ENCODE data around the gene VWA3B.
"Not testable (repeated sequence)": the region's sequence is repeated elsewhere in the genome, so short reads cannot be mapped to it uniquely, and the experiment has no call there.

VWA3B gene

GRCh38 chr2:98086491-98087446 lies at the start of gene VWA3B:
Gene VWA3B (plus strand): TSS chr2:98087167. CDS start chr2:98093093, 5,926 bp downstream.
- 0 out of 2 replicates have a peak, but pooled peaks cover 2% of the 10 kb centered on the region for H3K4me1 ChIP-seq (ENCODE audit: insufficient read depth, low read length)
- H3K36me3 ChIP-seq (ENCODE audit: insufficient read depth, low read depth, low read length) = no peaks in the 10 kb centered on the region
- no peak within 1 kb of the TSS for H3K27ac ChIP-seq (ENCODE audit: low read length)
- no peak within 1 kb of the TSS for H3K9ac ChIP-seq (ENCODE audit: low read depth, low read length)
- H3K27me3 ChIP-seq (ENCODE audit: insufficient read depth, low read length) = peaks cover 51% of the 10 kb centered on the region
- H3K4me3 ChIP-seq (ENCODE audit: low read length) = peak within 1 kb of the TSS; percentile 83
- H3K9me3 ChIP-seq (ENCODE audit: insufficient read depth, low read depth, low read length) = no peaks in the 10 kb centered on the region

- no peaks in the 10 kb centered on the region for H3K27me3 ChIP-seq (ENCODE audit: insufficient read depth, low read length)
- H3K9me3 ChIP-seq (ENCODE audit: insufficient read depth, low read depth, low read length) = no peaks in the 10 kb centered on the region
- peaks cover 3% of the 10 kb centered on the region; the same call in 1 of the 2 replicates for H3K4me1 ChIP-seq (ENCODE audit: insufficient read depth, low read length)
- H3K27ac ChIP-seq (ENCODE audit: low read length) = no peak overlapping the region
- H3K4me3 ChIP-seq (ENCODE audit: low read length) = no peak overlapping the region
- H3K9ac ChIP-seq (ENCODE audit: low read depth, low read length) = no peak overlapping the region
- no peaks in the 10 kb centered on the region for H3K36me3 ChIP-seq (ENCODE audit: insufficient read depth, low read depth, low read length)
These were observed 49.8 kb upstream of the VWA3B start for GRCh38 chr2:98037206-98037605.

GRCh38 chr2:98037666-98038336 lies 49.2 kb upstream of the VWA3B start:
- H3K27ac ChIP-seq (ENCODE audit: low read length) = no peak overlapping the region
- no peak overlapping the region for H3K4me3 ChIP-seq (ENCODE audit: low read length)
- H3K36me3 ChIP-seq (ENCODE audit: insufficient read depth, low read depth, low read length) = no peaks in the 10 kb centered on the region
- H3K9ac ChIP-seq (ENCODE audit: low read depth, low read length) = no peak overlapping the region
- H3K27me3 ChIP-seq (ENCODE audit: insufficient read depth, low read length) = no peaks in the 10 kb centered on the region
- H3K9me3 ChIP-seq (ENCODE audit: insufficient read depth, low read depth, low read length) = no peaks in the 10 kb centered on the region
- peaks cover 3% of the 10 kb centered on the region; the same call in 1 of the 2 replicates for H3K4me1 ChIP-seq (ENCODE audit: insufficient read depth, low read length)

- H3K9ac ChIP-seq (ENCODE audit: low read depth, low read length) = no peak overlapping the region
- no peak overlapping the region for H3K27ac ChIP-seq (ENCODE audit: low read length)
- H3K36me3 ChIP-seq (ENCODE audit: insufficient read depth, low read depth, low read length) = no peaks in the 10 kb centered on the region
- peaks cover 4% of the 10 kb centered on the region; the same call in 1 of the 2 replicates for H3K9me3 ChIP-seq (ENCODE audit: insufficient read depth, low read depth, low read length)
- H3K4me3 ChIP-seq (ENCODE audit: low read length) = no peak overlapping the region
- peaks cover 3% of the 10 kb centered on the region; the same call in 1 of the 2 replicates for H3K4me1 ChIP-seq (ENCODE audit: insufficient read depth, low read length)
- no peaks in the 10 kb centered on the region for H3K27me3 ChIP-seq (ENCODE audit: insufficient read depth, low read length)
These were observed 47.7 kb upstream of the VWA3B start for GRCh38 chr2:98039085-98039756.

GRCh38 chr2:98040331-98040939 lies 46.5 kb upstream of the VWA3B start:
- Histone ChIP-seq H3K9me3 (ENCODE audit: insufficient read depth, low read depth, low read length) (peaks cover 4% of the 10 kb centered on the region; the same call in 1 of the 2 replicates), H3K36me3 (ENCODE audit: insufficient read depth, low read depth, low read length) (no peaks in the 10 kb centered on the region), H3K4me1 (ENCODE audit: insufficient read depth, low read length) (peaks cover 3% of the 10 kb centered on the region; the same call in 1 of the 2 replicates), H3K4me3 (ENCODE audit: low read length) (no peak overlapping the region), H3K27ac (ENCODE audit: low read length) (no peak overlapping the region), H3K27me3 (ENCODE audit: insufficient read depth, low read length) (no peaks in the 10 kb centered on the region), H3K9ac (ENCODE audit: low read depth, low read length) (no peak overlapping the region)

- no peak overlapping the region for H3K27ac ChIP-seq (ENCODE audit: low read length)
- no peaks in the 10 kb centered on the region for H3K36me3 ChIP-seq (ENCODE audit: insufficient read depth, low read depth, low read length)
- H3K4me3 ChIP-seq (ENCODE audit: low read length) = no peak overlapping the region
- no peaks in the 10 kb centered on the region for H3K27me3 ChIP-seq (ENCODE audit: insufficient read depth, low read length)
- H3K9me3 ChIP-seq (ENCODE audit: insufficient read depth, low read depth, low read length) = peaks cover 7% of the 10 kb centered on the region; the same call in 1 of the 2 replicates
- 0 out of 2 replicates have a peak, but pooled peaks cover 1% of the 10 kb centered on the region for H3K4me1 ChIP-seq (ENCODE audit: insufficient read depth, low read length)
- H3K9ac ChIP-seq (ENCODE audit: low read depth, low read length) = no peak overlapping the region
These were observed 43.9 kb upstream of the VWA3B start for GRCh38 chr2:98043101-98043500.

GRCh38 chr2:98044730-98045129 lies 42.2 kb upstream of the VWA3B start:
- H3K9me3 ChIP-seq (ENCODE audit: insufficient read depth, low read depth, low read length); H3K27me3 ChIP-seq (ENCODE audit: insufficient read depth, low read length); H3K27ac ChIP-seq (ENCODE audit: low read length); H3K9ac ChIP-seq (ENCODE audit: low read depth, low read length); H3K4me3 ChIP-seq (ENCODE audit: low read length); H3K4me1 ChIP-seq (ENCODE audit: insufficient read depth, low read length); H3K36me3 ChIP-seq (ENCODE audit: insufficient read depth, low read depth, low read length): not testable (repeated sequence)

GRCh38 chr2:98050070-98050469 lies 36.9 kb upstream of the VWA3B start:
- no peak overlapping the region for H3K27ac ChIP-seq (ENCODE audit: low read length)
- H3K27me3 ChIP-seq (ENCODE audit: insufficient read depth, low read length) = no peaks in the 10 kb centered on the region
- no peaks in the 10 kb centered on the region for H3K36me3 ChIP-seq (ENCODE audit: insufficient read depth, low read depth, low read length)
- no peak overlapping the region for H3K4me3 ChIP-seq (ENCODE audit: low read length)
- H3K4me1 ChIP-seq (ENCODE audit: insufficient read depth, low read length) = no peaks in the 10 kb centered on the region; the same call in 1 of the 2 replicates
- 0 out of 2 replicates have a peak, but pooled peaks cover 3% of the 10 kb centered on the region for H3K9me3 ChIP-seq (ENCODE audit: insufficient read depth, low read depth, low read length)
- no peak overlapping the region for H3K9ac ChIP-seq (ENCODE audit: low read depth, low read length)

GRCh38 chr2:98058191-98058975 lies 28.6 kb upstream of the VWA3B start:
- Histone ChIP-seq H3K4me1 (ENCODE audit: insufficient read depth, low read length) (no peaks in the 10 kb centered on the region; the same call in 1 of the 2 replicates), H3K9ac (ENCODE audit: low read depth, low read length) (no peak overlapping the region), H3K9me3 (ENCODE audit: insufficient read depth, low read depth, low read length) (no peaks in the 10 kb centered on the region), H3K27me3 (ENCODE audit: insufficient read depth, low read length) (no peaks in the 10 kb centered on the region), H3K27ac (ENCODE audit: low read length) (no peak overlapping the region), H3K4me3 (ENCODE audit: low read length) (no peak overlapping the region), H3K36me3 (ENCODE audit: insufficient read depth, low read depth, low read length) (no peaks in the 10 kb centered on the region)

- Histone ChIP-seq H3K9ac (ENCODE audit: low read depth, low read length) (no peak overlapping the region), H3K27me3 (ENCODE audit: insufficient read depth, low read length) (no peaks in the 10 kb centered on the region), H3K4me3 (ENCODE audit: low read length) (no peak overlapping the region), H3K4me1 (ENCODE audit: insufficient read depth, low read length) (no peaks in the 10 kb centered on the region), H3K36me3 (ENCODE audit: insufficient read depth, low read depth, low read length) (no peaks in the 10 kb centered on the region), H3K27ac (ENCODE audit: low read length) (no peak overlapping the region), H3K9me3 (ENCODE audit: insufficient read depth, low read depth, low read length) (no peaks in the 10 kb centered on the region)
These were observed 26.7 kb upstream of the VWA3B start for GRCh38 chr2:98060277-98060676.
